ENCODE data around the gene ZC3H14.

Gene ZC3H14

GRCh38 chr14:88611878-88612277, 49.0 kb downstream of the ZC3H14 start:
- no peak for DNase-seq

GRCh38 chr14:88612981-88613380, 50.1 kb downstream of the ZC3H14 start:
- DNase-seq, result no peak

GRCh38 chr14:88613552-88614010, 50.7 kb downstream of the ZC3H14 start:
- no peak for DNase-seq

GRCh38 chr14:88614218-88614907, 51.5 kb downstream of the ZC3H14 start:
- DNase-seq, result no peak

- no peak for DNase-seq
These were observed 53.9 kb downstream of the ZC3H14 start for GRCh38 chr14:88616697-88617096.

- DNase-seq, result no peak
These were observed 54.6 kb downstream of the ZC3H14 start for GRCh38 chr14:88617479-88617878.

- no peak for DNase-seq
These were observed 55.6 kb downstream of the ZC3H14 start for GRCh38 chr14:88618476-88618875.

GRCh38 chr14:88621100-88621499, 58.3 kb downstream of the ZC3H14 start:
- no peak for DNase-seq

- DNase-seq, result no peak
These were observed 62.8 kb downstream of the ZC3H14 start for GRCh38 chr14:88625671-88626070.

GRCh38 chr14:88628033-88628432, 65.2 kb downstream of the ZC3H14 start:
- no peak for DNase-seq

- DNase-seq, result no peak
These were observed 65.6 kb downstream of the ZC3H14 start for GRCh38 chr14:88628462-88628861.

- no peak for DNase-seq
These were observed 67.7 kb downstream of the ZC3H14 start for GRCh38 chr14:88630565-88630964.

- DNase-seq, result no peak
These were observed 68.3 kb downstream of the ZC3H14 start for GRCh38 chr14:88631091-88631490.

- DNase-seq, result no peak
These were observed 69.7 kb downstream of the ZC3H14 start for GRCh38 chr14:88632512-88632911.

- no peak for DNase-seq
These were observed 76.4 kb downstream of the ZC3H14 start for GRCh38 chr14:88639221-88639620.

GRCh38 chr14:88660056-88660455, 97.2 kb downstream of the ZC3H14 start:
- DNase-seq, result no peak

GRCh38 chr14:88667555-88668273, 104.9 kb downstream of the ZC3H14 start:
- peak; percentile 23 for DNase-seq

- no peak for DNase-seq
These were observed 105.7 kb downstream of the ZC3H14 start for GRCh38 chr14:88668448-88669116.

GRCh38 chr14:88669346-88669745, 106.5 kb downstream of the ZC3H14 start:
- no peak for DNase-seq

Measured in NCI-H187 treated with DMSO at 0.1 percent for 48 hours (cell line).